Fibroblast of villous mesenchyme (primary cell): ENCODE results near the gene NOB1. TPM values are rescaled to one million over a fixed set of nuclear protein-coding genes. Genes with fewer than 3 reads are reported as not detected.

Experiments
- DNase-seq: peaks from one replicate; pipeline ENCODE4 v3.0.0-alpha.2; 2010; ENCODE audit warnings: low read depth
- H3K4me3 ChIP-seq: 2 replicates; pipeline ENCODE4 v1.5.1; 2011; ENCODE audit warnings: low read depth, mild to moderate bottlenecking, low read length
- total RNA-seq: library from RNA; depleted of rRNA; stranded (reverse); fragments of >200 nt; gene quantifications from 2 replicates; pipeline ENCODE4 v1.2.3, GENCODE V29; 2012
- TF ChIP-seq, protein P1 (sequence below): IDR thresholded peaks from 2 replicates; pipeline ENCODE4 v1.5.1; 2012; ENCODE audit warnings: low read depth, mild to moderate bottlenecking, low read length; ENCODE audit not compliant: insufficient read depth

NOB1 gene
- total RNA-seq, 1 donor, result 22.0 TPM

DNA sequence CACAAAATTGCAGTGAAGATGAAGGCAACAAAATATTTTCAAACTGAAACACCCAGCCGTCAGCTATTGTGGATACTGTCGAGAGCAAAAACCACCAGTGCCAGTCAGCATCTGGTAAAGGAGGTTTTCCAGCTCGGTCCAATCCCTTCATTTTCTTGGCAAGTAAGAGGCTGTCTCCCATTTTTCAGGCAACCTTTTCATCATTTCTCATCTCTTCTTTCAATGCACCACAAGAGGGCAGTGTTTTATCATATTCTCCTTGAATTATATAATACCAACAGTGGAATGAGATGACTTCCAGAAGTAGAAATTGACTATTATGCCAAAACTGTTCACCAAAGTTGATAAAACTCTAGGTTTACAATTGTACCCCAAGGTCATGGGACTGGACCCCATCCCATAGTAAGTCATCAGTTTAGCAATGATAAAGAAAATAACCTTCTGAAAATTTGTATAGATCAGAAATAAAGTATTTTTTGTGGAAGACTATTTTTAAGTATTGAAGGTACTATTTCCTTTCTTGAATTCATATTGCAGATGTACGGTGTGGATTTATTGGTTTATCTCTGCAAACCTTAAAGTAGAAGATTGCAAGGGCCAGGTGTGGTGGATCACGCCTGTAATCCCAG lies 45.2 kb downstream of the NOB1 start:
- TF ChIP-seq, protein P1, sequence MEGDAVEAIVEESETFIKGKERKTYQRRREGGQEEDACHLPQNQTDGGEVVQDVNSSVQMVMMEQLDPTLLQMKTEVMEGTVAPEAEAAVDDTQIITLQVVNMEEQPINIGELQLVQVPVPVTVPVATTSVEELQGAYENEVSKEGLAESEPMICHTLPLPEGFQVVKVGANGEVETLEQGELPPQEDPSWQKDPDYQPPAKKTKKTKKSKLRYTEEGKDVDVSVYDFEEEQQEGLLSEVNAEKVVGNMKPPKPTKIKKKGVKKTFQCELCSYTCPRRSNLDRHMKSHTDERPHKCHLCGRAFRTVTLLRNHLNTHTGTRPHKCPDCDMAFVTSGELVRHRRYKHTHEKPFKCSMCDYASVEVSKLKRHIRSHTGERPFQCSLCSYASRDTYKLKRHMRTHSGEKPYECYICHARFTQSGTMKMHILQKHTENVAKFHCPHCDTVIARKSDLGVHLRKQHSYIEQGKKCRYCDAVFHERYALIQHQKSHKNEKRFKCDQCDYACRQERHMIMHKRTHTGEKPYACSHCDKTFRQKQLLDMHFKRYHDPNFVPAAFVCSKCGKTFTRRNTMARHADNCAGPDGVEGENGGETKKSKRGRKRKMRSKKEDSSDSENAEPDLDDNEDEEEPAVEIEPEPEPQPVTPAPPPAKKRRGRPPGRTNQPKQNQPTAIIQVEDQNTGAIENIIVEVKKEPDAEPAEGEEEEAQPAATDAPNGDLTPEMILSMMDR, result peak; percentile 61
- DNase-seq, result peak; percentile 73
- no peak overlapping the region for H3K4me3 ChIP-seq

DNA sequence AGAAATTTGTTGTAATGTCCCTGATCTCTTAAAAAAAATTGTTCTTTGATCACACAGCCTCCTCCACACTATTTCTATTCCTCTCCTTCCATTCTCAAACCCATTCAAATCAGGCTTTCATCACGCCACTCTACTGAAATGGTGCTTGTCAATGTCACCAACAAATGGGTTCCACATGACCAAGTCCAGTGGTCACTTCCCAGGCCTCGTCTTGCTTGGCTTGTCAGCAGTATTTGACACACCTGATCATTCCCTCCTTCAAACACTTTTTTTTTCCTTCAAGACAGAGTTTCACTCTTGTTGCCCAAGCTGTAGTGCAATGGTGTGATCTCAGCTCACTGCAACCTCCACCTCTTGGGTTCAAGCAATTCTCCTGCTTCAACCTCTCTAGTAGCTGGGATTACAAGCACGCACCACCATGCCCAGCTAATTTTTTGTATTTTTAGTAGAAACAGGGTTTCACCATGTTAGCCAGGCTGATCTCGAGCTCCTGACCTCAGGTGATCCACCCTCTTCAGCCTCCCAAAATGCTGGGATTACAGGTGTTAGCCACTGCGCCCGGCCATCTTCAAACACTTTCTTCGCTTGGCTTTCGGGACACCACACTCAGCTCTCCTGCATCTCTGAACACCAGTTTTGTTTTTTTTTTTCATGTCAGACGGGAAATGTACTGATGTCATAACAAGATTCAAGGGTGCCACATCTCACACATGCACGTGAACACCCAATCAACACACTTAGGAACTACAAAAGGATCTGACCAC lies 46.6 kb downstream of the NOB1 start:
- H3K4me3 ChIP-seq, result no peak overlapping the region
- no peak for DNase-seq
- TF ChIP-seq, protein P1, result no peak

DNA sequence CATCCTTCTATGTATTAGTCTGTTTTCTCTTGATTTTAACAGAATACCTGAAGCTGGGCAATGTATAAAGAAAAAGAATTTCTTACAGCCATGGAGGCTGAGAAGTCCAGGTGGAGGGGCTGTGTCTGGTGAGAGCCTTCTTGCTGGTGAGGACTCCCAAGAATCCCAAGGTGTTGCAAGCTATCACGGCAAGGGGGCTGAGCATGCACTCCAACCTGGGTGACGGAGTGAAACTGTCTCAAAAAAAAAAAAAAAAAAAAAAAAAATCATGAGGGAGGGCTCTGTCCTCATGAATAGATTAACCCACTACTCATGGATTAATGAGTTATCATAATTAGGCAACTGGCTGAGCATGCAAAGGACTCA lies 47.8 kb downstream of the NOB1 start:
- TF ChIP-seq, protein P1, result no peak
- H3K4me3 ChIP-seq, result no peak overlapping the region

DNA sequence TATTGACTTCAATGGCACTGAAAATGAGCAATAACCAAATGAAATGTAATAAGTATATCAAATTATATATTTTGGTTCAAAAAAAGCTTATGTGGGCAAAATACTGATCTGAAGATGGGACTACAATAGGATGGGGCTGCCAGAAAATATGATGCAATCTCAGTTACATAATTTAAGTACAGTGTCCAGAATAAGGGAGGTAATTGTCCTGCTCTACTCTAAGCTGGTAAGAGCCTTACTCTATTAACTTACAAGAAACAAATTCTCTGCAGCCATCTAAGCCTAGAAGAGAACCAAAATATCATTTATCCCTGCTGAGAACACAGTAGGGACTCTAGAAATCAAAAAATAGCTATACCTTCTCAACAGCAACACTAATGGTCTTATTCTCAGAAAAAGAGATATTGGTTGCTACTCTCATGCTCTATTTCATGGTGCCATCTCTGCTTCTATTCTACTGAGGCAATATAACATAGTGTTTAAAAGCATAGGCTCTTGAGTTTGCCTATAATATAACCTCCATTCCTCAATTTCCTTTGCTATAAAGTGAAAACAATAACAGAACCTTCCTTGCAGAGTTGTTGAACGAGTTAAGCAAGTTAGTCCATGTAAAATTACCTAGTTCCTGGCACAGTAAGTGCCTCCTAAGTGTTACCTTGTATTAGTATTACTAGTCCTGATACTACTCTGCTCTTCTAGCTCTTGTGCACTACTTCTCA lies 48.3 kb downstream of the NOB1 start:
- H3K4me3 ChIP-seq, result no peak overlapping the region
- TF ChIP-seq, protein P1, result no peak
- DNase-seq, result peak; percentile 48

More for the DNA sequence above, 47.8 kb downstream of the NOB1 start:
- no peak for DNase-seq

DNA sequence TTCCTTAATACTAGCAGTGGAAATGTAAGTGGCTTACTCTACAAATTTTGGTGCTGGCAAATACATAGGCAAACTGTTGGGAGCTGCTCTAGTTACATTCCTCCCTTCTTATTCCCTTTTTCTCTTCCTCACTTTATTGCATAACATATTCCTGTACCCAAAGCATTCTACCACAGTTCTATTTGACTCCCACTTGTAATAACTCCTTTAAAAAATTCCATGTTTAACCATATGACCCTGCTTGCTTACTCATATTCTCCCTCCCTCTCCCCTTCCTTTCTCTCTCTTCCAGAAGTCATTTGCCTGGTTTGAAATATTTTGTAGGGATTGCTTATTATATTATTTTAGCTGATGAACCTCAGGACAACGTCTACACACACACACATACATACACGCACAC lies 51.1 kb downstream of the NOB1 start:
- TF ChIP-seq, protein P1, result no peak
- DNase-seq, result peak; percentile 71
- no peak overlapping the region for H3K4me3 ChIP-seq

DNA sequence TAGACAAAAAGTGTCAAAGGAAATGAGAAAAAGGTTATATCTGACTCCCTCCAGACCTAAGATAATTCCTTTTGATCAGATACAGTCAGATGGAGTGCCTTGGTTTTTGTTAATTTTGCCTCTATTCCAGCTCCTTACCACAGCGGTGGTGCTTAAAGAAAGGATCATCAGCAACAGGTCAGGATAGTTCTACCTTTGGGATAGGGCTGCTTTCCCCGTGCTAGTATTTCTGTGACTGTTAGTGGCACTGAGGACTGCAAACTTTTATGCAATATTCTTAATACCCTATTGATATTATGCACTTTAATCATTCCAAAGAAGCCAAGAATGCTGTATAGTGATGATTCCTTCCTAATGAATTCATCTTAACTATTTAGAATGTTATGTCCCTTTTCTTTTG lies 52.9 kb downstream of the NOB1 start:
- DNase-seq, result no peak
- H3K4me3 ChIP-seq, result no peak overlapping the region
- TF ChIP-seq, protein P1, result no peak
